ENCODE measurements around the gene KBTBD3.

The KBTBD3 gene, protein sequence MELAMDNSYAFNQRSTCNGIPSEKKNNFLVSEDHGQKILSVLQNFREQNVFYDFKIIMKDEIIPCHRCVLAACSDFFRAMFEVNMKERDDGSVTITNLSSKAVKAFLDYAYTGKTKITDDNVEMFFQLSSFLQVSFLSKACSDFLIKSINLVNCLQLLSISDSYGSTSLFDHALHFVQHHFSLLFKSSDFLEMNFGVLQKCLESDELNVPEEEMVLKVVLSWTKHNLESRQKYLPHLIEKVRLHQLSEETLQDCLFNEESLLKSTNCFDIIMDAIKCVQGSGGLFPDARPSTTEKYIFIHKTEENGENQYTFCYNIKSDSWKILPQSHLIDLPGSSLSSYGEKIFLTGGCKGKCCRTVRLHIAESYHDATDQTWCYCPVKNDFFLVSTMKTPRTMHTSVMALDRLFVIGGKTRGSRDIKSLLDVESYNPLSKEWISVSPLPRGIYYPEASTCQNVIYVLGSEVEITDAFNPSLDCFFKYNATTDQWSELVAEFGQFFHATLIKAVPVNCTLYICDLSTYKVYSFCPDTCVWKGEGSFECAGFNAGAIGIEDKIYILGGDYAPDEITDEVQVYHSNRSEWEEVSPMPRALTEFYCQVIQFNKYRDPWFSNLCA

DNA sequence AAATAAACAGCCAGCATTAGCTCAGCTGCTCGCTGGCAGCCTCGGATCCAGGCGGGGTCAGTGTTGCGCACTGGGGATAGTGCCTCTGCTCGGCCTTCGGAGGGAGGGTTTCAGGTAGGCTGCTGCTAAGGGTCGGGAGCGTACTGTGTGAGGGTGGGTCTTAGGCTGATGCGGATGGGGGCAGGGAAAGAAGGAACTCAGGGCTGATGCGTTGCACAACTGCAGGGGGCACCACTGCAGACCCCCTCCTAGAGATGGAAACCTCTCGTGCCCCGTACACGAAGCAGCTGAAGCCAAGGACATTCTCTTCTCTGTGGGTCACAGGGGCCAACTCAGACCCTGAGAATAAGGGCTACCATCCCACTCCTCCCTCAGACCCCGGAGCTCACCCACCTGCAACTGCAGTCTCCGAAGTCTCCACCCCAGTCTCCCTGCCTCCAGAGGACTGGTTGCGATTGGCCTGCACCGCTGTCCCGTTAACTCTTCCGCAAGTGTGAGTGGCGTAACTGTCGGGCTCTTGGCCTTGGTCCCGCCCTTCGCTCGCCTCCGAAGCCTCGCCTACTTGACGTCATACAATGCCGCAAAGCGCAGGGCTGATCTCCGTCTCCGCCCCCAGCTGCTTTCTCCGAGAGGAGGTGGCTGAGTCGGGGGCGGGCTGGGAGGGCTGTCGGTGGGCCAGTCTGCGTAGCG lies at the start of gene KBTBD3:
TSS of gene KBTBD3 (minus strand) at position 429 of the 690 bp plus-strand sequence. CDS start 18,250 bp downstream, outside the sequence.
- peak; percentile 99 for DNase-seq

GRCh38 chr11:106121570-106122320 lies 44.6 kb upstream of the KBTBD3 start:
- DNase-seq, result no peak

DNA sequence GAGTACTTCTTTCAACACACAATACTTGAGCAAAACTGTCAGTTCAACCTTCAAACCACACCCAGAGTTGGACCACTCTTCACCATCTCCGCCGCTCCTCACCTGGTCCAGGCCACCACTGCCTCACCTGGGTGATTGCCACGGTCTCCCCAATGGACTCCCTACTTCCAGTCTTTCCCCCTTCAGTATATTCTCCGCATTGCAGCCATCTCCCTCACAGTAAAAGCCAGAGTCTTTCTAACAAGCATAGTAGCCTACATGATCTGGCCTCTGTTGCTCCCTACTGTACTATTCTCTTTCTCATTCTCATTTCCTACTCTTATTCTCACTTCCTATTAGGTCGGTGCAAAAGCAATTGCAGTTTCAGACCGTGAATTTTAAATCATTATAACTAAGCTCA lies 28.8 kb upstream of the KBTBD3 start:
- no peak for DNase-seq

DNA sequence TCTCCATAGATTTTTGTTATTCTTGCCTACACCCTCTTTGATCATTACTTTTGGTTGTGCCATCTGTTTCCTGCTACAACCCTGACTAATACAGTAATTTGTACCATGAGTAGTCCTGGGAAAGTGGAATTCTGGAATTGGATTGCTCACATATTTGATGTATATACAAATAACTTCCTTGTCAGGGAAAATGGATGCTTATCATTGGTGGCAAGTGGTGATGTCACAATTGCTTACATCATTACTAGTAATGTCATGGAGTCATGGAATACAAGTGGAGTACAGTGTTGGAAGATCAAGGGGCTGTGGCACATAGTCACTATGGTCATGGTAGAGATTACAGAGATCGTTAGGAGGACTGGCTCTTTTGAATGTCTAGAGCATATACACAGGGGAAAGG lies 24.7 kb upstream of the KBTBD3 start:
- no peak for DNase-seq

DNA sequence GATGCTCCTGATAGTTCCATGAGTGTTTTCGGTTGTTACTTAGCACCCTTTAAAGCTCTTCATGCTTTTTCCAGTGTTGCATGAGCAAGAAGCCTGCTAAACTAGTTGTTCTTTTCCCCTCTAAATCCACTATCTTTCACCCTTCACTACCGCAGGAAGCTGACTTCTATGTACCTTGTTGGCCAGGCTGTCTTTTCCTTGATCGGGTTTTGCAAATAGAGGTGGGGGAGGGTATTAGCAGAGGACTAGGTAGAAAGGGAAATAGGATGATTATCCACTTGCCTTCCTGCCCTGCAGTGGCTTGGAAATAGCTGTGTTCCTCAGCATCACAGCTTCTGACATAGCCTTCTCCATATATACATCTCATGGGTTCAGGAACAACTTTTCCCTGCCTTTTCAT lies 24.2 kb upstream of the KBTBD3 start:
- DNase-seq, result no peak

DNA sequence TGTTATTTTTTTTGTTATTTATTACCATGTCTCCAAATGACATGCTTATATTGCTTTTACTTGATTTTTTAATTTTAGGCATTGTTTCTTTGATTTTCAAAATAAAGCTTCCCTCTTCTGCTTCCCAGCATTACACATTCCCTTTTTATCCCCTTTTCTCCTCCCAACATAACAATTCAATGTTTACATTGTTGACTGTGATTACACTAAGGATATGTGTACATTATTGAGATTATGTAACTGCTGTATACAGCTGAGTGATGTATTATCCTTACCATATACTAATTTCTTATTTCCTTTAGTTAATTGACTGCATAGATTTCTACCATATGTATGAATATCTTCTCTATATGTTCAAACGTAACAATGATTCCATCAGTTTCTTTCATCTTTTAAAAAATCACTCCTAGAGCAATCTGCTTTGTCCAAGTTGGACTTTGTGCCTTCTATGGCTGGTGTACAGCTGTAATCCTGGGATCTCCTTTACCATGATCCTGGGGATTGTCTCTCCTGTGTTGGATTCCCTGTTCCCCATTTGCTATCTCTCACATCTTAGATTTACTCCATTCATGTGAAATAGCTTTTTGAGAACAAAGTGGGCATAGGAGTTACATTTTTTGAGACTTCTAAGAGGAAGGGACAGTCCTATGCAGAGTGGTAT lies 21.9 kb upstream of the KBTBD3 start:
- no peak for DNase-seq

DNA sequence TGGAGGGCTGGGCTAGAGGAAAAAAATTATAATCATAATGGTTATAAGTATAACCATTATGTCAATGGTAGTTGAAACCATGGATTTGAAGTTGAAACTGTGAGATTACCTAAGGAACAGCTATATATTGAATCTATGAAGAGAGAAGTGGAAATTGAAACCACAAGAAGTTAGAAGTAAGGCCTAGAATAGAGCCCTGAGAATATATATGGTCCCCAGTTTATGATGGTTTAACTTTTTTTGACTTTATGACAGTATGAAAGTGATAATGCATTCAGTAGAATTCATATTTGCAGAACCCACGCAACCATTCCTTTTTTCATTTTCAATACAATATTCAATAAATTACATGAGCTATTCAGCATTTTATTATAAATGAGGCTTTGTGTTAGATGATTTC lies 15.3 kb upstream of the KBTBD3 start:
- no peak for DNase-seq

DNA sequence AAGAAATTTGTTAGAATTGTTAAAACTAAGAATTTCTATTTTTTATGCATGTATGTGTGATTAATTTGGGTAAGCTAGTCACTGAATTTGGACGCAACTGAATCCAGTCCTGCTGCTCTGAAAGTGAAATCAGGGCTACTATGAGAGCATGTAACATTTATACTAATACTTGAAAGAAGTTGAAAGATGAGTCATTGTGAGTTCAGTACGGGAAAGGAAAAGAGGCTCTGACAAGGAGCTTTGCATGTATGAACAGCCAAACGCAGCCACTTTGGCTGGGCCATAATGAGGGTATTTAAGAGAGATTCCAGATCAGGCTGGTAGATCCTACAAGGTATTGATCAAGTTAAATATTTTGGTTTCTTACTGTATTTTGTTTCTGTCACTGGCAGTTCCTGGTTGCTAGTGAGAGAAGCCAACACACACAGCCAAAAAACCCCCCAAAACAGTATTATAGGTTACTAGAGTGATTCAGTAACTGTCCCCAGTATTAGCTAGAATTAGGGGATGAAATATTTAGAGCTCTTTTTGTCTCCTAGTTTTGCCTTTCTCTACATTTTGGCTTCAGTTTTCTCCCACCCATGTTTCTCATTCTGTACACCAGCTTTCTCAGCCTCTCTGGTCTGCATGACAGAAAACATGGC lies 14.5 kb upstream of the KBTBD3 start:
- DNase-seq, result no peak

DNA sequence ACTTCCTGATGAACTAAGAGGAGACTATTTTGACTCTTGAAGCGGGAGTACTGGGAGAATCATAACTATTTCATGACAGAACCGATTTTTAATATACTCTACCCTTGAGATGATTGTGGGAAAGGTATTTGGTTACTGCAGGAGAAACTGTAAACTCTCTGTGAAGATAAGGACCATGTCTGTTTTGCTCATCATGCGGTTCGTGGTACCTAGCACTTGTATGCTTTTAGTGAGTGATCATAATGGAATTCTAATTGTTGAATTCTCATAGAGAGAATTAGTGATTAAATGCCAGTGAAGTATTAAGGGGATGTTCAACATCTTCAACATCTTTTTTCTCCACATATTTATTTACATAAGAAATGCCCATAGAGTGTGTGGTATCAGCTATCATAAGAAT lies 11.7 kb upstream of the KBTBD3 start:
- no peak for DNase-seq

DNA sequence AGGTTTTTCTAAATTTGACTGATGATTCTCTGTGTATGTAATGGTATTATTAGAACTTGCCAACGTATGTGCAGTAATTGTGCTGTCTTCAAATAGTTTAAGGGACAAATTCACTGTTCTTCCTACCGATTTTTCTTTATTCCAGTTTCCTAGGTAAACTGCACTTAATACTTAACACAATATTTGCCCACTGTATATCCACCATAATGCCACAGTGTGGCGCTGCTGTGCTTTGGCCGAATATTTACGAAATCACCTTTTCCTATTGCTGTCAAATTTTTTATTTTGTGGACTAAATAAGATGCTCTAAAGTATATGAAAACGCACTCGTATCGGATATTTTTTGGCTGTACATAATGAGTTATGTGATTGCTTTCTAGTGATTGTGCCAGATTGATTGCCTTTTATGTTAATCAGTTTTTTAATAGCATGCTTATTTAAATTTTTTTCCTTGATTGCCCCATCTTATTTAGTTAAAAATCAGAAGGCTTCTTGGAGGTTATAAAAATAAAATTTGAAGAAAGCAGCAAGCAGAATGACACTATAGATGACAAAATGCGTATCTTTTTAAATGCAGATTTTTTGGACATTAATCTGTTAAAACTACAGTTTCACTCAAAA lies 10.8 kb upstream of the KBTBD3 start:
- peak; percentile 5 for DNase-seq

- DNase-seq, result no peak
Measured at GRCh38 chr11:106086850-106087249, 9.7 kb upstream of the KBTBD3 start.

GRCh38 chr11:106086135-106086534 lies 9.0 kb upstream of the KBTBD3 start:
- no peak for DNase-seq

- DNase-seq, result no peak
Measured at GRCh38 chr11:106082096-106082495, 4.9 kb upstream of the KBTBD3 start.

DNA sequence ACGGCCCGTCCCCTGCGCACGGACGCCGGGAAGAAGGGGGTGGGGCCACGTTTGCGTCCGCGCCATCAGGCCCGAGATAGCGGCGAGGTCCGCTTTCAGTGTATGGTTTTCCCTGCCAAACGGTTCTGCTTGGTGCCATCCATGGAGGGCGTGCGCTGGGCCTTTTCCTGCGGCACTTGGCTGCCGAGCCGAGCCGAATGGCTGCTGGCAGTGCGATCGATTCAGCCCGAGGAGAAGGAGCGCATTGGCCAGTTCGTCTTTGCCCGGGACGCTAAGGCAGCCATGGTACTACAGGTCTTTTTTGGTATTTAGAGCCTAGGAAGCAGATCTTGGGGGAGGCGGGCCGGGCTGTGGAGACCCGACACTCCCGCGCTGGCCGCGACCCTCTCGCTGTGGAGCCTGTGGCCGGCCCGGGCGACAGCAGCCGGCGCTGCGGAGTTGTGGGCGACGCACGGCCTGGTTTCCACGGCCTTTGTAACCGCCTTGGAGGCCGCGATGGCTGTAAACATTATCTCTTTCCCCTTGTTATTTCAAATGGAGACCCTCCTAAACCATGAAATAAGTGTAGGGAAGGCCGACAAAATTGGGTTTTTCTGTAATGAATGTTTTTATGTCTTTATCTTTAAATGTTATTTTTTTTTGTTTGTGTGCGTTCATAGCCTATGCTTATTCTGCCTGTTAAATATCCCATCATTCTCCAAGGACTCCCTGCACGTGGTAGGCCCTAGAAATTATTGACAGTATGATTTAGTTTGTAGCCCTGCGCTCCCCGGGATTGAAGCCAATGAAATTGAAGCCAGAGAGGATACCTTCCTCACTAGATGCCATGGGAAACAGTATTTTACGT lies 685 bp upstream of the KBTBD3 start, which contains the start of gene AASDHPPT:
TSS of gene AASDHPPT (plus strand) at position 54 of the 847 bp plus-strand sequence. CDS start at position 103, 49 bp downstream.
- DNase-seq, result peak; percentile 64

- peak; percentile 74 for DNase-seq
Measured at GRCh38 chr11:106076171-106076918, 802 bp downstream of the KBTBD3 start.

DNA sequence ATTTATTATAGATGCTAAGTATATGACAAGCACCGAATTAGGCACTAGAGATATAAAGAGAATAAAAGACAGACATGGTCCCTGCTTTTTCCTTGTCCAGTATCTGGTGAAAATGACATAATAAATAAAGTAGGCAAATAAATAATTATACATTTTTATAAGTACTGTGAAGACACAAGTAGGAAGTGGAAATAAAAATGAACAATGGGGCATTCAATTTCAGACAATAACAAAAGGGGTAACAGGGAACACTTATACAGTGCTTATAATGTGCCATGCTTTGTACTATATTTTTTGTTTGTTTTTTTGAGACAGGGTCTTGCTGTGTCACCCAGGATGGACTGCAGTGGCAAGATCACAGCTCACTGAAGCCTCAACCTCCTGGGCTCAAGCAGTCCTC lies 4.3 kb downstream of the KBTBD3 start:
- DNase-seq, result no peak

- DNase-seq, result no peak
Measured at GRCh38 chr11:106070606-106071005, 6.5 kb downstream of the KBTBD3 start.

- DNase-seq, result no peak
Measured at GRCh38 chr11:106063009-106063408, 14.1 kb downstream of the KBTBD3 start.

Measured in DMS79 treated with DMSO at 0.1 percent for 48 hours (cell line).